Measurements from ENCODE around the gene ZNF638.

The ZNF638 gene

DNA sequence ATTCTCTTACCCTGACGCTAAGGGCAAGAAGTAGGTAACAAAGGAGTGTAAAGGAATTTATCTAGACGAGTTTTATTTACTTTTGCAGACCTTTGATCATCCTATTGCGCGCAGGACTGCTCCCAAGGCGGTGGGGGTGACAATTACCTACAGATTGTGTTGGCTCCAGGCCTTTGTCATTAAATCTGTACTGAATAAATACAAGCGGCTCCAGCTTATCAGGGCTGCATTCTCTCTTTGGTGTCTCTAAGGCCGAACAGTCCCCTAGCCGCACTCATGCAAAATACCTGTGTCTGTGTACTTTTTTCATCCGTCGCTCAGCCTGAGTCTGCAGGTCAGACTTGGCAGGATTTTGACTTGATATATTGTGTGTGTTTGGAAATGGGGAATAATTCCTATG lies 63.9 kb downstream of the ZNF638 start:
- TF ChIP-seq, protein P1, sequence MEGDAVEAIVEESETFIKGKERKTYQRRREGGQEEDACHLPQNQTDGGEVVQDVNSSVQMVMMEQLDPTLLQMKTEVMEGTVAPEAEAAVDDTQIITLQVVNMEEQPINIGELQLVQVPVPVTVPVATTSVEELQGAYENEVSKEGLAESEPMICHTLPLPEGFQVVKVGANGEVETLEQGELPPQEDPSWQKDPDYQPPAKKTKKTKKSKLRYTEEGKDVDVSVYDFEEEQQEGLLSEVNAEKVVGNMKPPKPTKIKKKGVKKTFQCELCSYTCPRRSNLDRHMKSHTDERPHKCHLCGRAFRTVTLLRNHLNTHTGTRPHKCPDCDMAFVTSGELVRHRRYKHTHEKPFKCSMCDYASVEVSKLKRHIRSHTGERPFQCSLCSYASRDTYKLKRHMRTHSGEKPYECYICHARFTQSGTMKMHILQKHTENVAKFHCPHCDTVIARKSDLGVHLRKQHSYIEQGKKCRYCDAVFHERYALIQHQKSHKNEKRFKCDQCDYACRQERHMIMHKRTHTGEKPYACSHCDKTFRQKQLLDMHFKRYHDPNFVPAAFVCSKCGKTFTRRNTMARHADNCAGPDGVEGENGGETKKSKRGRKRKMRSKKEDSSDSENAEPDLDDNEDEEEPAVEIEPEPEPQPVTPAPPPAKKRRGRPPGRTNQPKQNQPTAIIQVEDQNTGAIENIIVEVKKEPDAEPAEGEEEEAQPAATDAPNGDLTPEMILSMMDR (conservative IDR thresholded peaks at IDR 0.05): no peak
- H3K27ac ChIP-seq: no peak overlapping the region

DNA sequence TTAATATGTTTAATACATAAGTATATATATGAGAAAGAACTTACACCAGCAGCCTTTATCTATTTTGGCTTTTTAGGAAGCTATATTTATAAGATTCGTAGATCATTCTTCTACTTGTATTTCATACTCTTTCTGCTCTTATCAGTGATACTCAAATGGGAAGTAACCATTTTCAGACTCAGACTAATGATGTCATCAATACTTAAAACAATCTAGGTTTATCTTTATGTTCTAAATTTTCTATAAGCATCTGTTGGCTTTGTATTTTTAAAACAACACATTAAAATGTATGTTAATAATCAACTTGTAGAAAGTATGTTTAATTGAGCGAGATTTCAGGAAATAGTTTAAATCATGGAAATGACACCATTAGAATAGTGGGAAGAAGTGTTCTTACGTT lies 70.8 kb downstream of the ZNF638 start:
- TF ChIP-seq, protein P1 (conservative IDR thresholded peaks at IDR 0.05): no peak
- no peak overlapping the region for H3K27ac ChIP-seq

DNA sequence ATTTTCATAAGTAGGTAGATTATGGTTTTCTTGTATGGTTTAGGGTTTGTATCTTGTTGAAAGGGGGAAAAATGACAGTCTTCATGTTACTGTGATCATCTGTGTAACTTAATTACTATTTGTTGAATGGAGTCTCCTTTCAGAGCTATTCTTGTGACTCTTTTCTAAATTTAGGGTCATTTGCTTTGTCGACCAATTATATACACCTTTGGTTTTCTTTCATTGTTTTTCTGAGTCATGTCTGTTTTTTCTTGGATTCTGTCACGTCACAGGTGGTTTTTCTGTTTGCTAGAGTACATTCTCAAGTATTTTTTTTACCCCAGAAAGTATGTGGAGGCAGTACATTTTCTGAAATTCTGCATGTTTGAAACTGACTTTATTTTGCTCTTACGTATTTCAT lies 78.0 kb downstream of the ZNF638 start:
- no peak overlapping the region for H3K27ac ChIP-seq
- TF ChIP-seq, protein P1 (conservative IDR thresholded peaks at IDR 0.05): no peak

DNA sequence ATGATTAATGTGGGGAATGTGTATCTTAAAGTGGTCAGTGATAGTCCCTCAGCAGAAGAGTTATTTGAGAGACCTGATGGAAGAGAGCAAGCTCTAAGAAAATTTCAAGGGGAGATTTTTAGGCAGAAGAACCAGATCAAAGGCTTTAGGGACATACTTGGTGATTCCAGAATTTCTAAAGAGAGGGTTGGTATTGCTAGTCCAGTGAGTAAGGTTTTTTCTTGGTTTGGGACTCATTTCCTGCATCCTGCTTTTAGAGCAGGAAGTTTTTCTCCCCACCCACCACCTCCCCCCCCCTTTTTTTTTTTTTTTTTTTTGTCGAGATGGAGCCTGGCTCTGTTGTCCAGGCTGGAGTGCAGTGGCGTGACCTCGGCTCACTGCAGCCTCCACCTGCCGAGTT lies 79.1 kb downstream of the ZNF638 start:
- TF ChIP-seq, protein P1 (conservative IDR thresholded peaks at IDR 0.05): no peak
- H3K27ac ChIP-seq: no peak overlapping the region

DNA sequence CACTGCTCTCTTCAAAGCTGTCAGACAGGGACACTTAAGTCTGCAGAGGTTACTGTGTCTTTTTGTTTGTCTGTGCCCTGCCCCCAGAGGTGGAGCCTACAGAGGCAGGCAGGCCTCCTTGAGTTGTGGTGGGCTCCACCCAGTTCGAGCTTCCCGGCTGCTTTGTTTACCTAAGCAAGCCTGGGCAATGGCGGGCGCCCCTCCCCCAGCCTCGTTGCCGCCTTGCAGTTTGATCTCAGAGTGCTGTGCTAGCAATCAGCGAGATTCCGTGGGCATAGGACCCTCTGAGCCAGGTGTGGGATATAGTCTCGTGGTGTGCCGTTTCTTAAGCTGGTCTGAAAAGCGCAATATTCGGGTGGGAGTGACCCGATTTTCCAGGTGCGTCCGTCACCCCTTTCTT lies 85.3 kb downstream of the ZNF638 start:
- peak overlapping the region; percentile 64 for H3K27ac ChIP-seq

DNA sequence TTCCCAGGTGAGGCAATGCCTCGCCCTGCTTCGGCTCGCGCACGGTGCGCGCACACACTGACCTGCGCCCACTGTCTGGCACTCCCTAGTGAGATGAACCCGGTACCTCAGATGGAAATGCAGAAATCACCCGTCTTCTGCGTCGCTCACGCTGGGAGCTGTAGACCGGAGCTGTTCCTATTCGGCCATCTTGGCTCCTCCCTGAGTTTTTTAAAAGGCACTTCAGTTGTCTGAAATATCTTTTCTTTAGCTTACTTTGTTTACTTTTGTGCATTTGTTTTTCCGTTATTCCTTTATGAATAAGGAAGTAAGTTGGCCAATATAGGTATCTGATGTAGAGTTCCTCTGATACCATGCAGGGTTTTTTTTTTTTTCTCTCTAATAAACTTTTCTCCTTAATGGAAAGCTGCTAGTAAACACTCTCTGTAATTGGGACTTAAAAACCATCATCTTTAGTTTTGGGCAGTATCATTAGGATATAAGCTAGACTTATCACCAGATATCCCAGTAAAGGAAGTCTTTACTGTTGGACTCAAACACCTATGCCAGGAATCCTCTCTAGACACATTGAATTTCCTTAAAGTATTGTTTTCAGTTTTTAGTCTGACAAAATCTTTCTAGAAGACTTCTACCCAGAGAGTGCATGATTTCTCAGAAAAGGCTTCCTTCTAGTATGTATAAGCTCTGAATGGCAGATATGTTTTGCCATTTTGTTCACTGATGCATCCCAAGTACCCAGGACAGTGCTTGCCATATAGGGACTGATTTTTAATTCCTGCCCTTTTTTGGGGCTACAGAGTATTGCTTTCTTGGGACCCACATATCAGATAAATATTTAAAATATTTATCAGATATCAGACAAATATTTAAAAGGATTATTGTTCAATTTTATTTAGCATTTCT lies 86.0 kb downstream of the ZNF638 start:
- peak overlapping the region; percentile 64 for H3K27ac ChIP-seq

DNA sequence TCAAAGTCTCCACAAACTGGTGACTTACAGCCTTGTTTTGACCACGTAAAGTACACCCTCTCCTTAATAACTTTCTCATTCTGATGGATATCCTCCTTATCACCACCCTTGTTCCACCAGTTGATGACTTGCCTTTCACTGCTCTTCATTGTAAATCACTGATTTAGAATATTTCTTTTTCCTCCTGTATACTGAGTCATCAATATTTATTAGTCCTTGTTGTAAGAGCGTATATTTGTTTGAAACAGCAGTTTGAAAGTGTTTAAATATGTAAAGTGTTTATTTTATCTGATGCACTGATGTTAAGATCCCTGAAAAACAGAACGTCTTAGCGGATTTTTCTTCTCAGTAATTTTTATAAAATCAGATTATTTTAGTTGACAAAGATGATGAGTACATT lies 87.6 kb downstream of the ZNF638 start:
- TF ChIP-seq, protein P1 (conservative IDR thresholded peaks at IDR 0.05): no peak
- no peak overlapping the region for H3K27ac ChIP-seq

More for the DNA sequence above, 86.0 kb downstream of the ZNF638 start:
- TF ChIP-seq, protein P1 (conservative IDR thresholded peaks at IDR 0.05): no peak

DNA sequence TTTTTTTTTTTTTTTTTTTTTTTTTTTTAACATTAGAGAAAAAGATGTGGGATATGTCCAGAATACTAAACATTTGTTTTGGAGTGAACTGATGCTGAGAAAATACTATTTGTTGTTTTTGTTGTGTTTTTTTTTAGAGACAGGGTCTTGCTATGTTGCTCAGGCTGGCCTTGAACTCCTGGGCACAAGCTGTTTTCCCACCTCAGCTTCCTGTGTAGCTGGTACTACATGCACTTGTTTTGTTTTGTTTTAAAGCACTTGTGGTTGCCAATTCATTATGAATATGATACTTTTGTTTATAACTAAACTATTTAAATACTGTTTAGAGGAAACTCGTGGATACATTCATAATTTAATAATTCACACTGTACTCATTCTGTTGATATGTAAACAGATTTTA lies 88.4 kb downstream of the ZNF638 start:
- H3K27ac ChIP-seq: no peak overlapping the region
- TF ChIP-seq, protein P1 (conservative IDR thresholded peaks at IDR 0.05): no peak

Measured in VCaP (cell line).